C1 segment of cervical spinal cord (tissue), 14 donors: Measurements from ENCODE around the gene CTU2.

Source experiments
- DNase-seq, 14 donors: peaks; one replicate each; lab custom pipeline; 2025; lab: John Stamatoyannopoulos, UW

CTU2 gene

GRCh38 chr16:88713568-88714419, 7.5 kb downstream of the CTU2 start:
- DNase-seq, result no peak

- no peak for DNase-seq
Measured at GRCh38 chr16:88714420-88715302, 8.4 kb downstream of the CTU2 start.

GRCh38 chr16:88715312-88716190, 9.2 kb downstream of the CTU2 start:
- no peak for DNase-seq

- DNase-seq, result no peak
Measured at GRCh38 chr16:88716201-88716600, 9.9 kb downstream of the CTU2 start.

GRCh38 chr16:88716601-88717001, 10.3 kb downstream of the CTU2 start:
- no peak for DNase-seq

- DNase-seq, result no peak
Measured at GRCh38 chr16:88718178-88718577, 11.9 kb downstream of the CTU2 start.

GRCh38 chr16:88719267-88719932, 13.1 kb downstream of the CTU2 start:
- DNase-seq, result peak in 13 of 14 donors; percentile 30 to 92 (median 83)

GRCh38 chr16:88719933-88720296, 13.6 kb downstream of the CTU2 start:
- no peak for DNase-seq

GRCh38 chr16:88720396-88720970, 14.2 kb downstream of the CTU2 start:
- no peak for DNase-seq

- no peak for DNase-seq
Measured at GRCh38 chr16:88721236-88721635, 14.9 kb downstream of the CTU2 start.

- no peak for DNase-seq
Measured at GRCh38 chr16:88721815-88722755, 15.8 kb downstream of the CTU2 start.

GRCh38 chr16:88722784-88723506, 16.6 kb downstream of the CTU2 start:
- no peak for DNase-seq

- no peak for DNase-seq
Measured at GRCh38 chr16:88723507-88723887, 17.2 kb downstream of the CTU2 start.

- DNase-seq, result no peak
Measured at GRCh38 chr16:88723911-88724310, 17.6 kb downstream of the CTU2 start.

- no peak for DNase-seq
Measured at GRCh38 chr16:88724855-88725555, 18.7 kb downstream of the CTU2 start.

- DNase-seq, result no peak
Measured at GRCh38 chr16:88725609-88726407, 19.5 kb downstream of the CTU2 start.

- DNase-seq, result no peak
Measured at GRCh38 chr16:88726408-88726749, 20.1 kb downstream of the CTU2 start.

- DNase-seq, result no peak
Measured at GRCh38 chr16:88726981-88727380, 20.7 kb downstream of the CTU2 start.
